Measurements from ENCODE around the gene MEGF8.

Gene MEGF8

GRCh38 chr19:42396381-42397262, 71.2 kb downstream of the MEGF8 start:
- DNase-seq = peak; percentile 98

DNA sequence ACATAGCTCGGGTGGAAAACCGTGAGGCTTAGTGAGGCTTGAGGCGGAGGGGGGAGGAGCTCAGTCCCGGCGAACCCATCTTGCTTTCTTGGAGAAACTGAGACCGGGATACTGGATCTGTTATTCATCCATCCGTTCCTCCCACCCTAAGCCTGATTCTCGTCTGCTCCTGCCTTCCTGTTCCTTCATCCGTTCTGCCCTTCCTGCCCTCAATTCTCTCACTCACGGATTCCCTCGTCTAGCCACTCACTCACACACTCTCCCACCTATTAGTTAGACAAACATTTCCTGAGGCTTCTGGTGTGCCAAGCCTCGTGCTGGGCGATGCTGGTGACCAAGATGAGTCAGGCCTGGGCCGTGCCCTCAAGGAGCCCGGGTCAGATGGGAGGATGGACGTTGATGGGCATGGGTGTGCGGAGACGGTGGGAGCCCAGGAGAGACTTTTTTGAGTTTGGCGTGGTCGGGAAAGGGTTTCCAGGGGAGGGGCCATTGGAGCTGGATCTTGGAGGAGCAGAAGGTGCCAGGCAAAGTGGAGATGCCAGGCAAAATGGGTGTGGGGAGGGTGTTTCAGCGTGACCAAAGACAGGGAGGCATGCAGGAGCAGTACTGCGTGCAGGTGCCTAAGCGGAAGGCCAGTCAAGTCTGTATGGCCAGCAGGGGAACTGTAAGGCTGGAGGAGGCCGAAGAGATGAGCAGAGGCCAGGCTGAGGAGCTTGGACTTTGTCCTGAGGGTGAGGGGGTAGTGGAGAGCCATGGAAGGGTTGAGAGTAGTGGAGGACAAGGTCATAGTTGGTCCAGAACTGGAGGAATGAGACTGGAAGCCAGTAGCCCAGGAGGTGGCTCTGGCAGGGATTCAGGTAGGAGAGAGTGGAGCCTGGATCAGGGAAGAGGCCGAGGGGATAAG, 72.1 kb downstream of the MEGF8 start:
- DNase-seq = no peak

DNA sequence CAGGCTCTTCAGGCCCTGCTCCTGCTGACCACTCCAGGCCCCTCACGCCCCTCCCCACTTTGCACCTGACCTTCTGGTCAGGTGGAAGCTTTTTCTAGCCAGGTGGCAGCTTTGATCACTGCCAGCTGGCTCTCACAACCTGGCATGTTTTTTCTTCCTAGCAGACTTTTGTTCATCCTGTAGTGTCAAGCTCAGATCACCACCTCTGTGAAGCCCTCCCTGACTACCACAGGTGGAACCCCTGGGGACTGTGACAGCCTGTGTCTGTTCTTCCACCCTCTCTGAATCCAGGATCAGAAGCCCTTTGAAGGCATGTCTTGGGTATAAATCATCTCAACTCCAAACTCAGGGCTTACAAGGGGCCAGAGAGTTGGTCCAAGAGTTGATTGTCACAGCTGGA, 75.0 kb downstream of the MEGF8 start:
- DNase-seq = no peak

DNA sequence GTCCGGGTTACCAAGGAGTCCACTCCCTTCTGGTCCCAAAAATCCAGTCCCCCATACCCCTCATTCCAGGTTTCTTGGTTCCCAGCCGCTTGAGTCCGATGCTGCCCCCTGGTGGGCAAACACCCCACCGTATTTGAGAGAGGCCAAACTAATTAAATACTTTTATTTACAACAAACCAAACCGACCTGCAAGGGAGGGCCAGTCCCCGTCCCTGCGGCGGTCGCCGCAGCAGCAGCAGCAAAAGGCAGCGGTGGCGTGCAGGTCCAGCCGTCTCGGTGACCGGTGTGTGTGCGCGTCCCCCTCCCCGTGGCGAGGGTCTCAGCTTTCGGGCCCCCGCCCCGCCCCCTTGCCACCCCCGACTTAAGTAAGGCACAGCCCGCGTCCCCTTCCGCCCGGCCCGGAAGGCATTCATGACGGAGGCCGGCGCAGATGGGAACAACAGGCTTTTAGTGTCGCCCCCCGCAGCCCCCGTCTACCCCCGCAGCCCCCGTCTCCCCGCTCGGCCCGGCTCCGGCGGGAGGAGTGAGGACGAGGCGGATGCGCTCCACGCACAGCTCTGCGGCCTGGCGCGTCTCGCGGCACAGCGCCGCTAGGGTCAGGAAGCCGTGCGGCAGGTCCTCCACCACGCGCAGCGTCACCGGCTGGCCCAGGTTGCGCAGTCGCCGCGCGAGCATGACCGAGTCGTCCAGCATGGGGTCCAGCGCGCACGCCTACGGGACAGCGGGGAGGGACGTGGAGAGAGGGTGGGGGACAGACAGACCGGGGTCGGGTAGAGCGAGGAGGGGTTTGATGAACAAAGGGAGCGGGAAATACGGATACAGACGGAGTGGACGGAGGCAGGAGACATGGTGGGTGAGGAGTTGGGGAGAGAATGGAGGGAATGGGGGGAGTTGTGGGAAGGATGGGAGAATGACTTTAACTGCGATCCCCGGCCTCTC, 76.2 kb downstream of the MEGF8 start:
- peak; percentile 58 for DNase-seq

DNA sequence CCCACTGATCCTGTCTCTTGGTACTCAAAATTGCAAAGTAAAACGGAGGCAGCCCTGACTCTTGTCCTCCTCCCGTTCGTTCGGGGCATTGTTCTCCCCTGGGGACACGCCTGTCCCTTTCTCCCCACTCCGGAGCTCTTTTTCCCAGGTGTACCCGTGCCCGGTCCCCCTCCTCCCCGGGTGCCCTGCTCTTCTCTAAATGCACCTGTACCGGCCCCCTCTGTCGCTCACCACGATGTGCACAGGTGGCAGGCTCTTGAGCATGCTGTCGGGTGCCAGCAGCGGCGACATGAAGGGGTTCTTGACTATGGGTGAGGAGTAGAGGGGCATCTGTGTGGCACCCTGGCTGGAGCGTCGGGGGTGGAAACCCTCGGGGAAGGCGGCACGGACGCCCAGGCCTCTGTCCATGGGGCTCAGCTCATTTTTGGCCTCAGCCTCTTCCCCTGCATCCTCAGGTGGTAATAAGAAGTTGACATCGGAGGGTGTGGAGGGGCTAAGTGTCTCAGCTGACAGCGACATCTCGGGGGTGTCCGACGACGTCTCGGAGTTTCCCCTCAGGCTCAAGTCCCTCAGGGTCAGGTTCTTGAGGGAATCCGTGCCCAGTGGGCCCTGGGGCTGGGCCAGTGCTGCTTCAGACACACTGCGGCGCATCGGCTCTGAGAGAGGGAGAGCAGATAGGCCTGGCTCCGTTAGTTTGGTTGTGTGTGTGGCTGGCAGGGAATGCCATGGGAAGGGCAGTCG, 77.1 kb downstream of the MEGF8 start:
- no peak for DNase-seq

- DNase-seq = no peak
Observed at GRCh38 chr19:42403586-42403985, 78.2 kb downstream of the MEGF8 start.

DNA sequence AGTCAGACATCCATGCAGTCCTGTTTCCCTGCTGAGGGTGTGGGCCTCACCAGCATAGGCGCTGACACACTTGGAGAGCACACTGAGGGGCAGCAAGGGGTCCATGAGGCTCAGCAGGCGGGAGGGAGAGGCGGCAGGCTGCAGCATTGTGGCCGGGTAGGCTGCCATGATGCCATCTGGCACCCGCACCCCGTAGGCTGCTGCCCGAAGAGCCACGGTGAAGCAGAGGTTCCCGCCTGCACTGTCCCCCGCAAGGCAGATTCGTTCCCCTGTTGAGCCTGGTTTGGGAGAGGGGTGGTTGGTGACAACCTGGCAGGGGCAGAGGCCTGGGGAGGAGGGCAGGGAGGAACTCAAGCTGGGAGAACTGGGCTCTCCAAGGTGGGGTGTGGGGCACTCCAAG, 80.7 kb downstream of the MEGF8 start:
- no peak for DNase-seq

GRCh38 chr19:42407085-42407815, 81.8 kb downstream of the MEGF8 start:
- DNase-seq = no peak

- DNase-seq = no peak
Observed at GRCh38 chr19:42407816-42408175, 82.4 kb downstream of the MEGF8 start.

DNA sequence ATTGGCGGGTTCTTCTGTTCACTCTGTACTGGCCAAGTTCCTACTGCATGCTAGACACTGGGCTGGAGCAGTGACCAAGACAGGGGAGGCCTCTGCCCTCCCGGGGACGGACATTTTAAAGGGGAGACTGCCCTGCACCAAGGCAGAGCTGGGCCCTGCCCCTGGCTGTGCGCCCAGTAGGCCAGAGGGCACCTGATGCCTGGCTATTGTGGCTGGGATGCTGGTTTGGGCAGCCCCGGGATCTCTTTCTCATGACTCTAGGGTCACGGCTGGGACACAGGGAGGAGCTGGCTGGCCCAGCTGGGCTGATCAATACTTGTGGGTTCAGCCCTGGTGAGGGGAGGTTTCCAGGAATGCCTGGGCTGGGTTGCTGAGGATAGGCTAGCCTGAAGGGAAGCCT, 84.0 kb downstream of the MEGF8 start:
- no peak for DNase-seq

- no peak for DNase-seq
Observed at GRCh38 chr19:42410371-42410770, 84.9 kb downstream of the MEGF8 start.

DNA sequence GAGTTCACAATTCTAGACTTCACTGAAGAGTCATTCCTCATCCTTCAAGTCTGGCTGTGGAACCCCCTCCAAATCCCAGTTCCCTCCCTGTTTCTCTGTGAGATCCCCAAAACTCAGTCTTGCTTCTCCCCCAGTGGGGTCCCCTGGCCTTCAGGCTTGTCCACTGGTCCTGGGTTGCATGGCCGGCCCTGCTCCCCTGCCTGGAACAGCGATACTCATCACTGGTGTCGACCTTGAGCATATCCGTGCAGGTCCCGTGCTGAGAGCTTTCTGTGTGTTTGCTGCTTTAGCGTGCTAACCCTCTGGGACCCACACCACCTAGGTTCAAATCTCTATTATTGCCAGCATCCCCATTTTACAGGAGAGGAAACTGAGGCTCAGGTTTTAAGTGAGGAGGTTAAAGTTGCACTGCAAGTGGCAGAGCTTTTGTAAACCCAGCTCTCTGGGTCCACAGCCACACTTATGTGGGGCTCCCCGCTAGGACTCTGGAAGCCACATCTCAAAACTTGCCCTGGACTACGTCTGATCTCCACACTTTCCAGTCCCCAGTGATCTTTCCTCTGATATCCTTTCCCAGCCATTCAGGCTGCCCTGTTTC, 86.2 kb downstream of the MEGF8 start:
- DNase-seq = no peak

DNA sequence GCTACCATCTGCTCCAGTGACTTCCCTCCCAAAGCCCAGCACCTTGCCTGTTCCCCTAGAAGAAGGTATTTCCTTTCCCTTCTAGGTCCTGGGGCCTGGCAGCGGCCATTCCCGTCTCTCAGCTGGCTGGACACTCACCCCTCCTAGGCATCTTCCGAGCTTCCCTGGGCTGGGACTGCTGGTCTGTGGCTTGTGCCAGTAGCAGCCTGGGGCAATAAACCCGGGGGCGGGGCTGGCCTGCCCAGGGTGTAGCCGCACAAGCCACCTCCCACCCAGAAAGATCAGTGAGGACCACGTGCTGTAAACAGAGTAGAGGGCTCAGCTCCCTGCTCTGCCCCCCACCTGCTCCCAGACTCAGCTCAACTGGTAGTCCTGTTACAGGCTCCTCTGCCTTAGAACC, 86.8 kb downstream of the MEGF8 start:
- no peak for DNase-seq

DNA sequence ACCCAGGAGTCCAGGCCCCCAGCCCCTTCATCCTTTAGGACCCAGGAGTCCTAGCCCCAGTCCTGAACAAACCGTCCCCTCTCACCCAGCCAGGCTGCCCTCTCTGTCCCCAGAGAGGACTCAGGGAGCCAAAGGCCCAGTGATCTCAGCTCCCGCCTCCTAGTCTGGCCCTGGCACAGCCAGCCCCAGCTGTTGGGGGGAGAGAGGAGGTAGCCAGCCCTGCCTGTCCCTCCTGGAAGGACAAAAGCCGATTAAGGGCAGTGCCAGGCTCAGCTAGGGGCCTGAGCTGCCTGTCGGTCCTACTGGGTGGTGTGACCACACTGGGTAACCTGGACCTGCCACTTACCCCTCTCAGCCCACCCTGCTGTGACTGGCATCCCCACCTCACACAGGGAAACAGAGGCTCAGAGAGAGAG, 87.2 kb downstream of the MEGF8 start:
- no peak for DNase-seq

GRCh38 chr19:42419309-42419708, 93.9 kb downstream of the MEGF8 start:
- no peak for DNase-seq

DNA sequence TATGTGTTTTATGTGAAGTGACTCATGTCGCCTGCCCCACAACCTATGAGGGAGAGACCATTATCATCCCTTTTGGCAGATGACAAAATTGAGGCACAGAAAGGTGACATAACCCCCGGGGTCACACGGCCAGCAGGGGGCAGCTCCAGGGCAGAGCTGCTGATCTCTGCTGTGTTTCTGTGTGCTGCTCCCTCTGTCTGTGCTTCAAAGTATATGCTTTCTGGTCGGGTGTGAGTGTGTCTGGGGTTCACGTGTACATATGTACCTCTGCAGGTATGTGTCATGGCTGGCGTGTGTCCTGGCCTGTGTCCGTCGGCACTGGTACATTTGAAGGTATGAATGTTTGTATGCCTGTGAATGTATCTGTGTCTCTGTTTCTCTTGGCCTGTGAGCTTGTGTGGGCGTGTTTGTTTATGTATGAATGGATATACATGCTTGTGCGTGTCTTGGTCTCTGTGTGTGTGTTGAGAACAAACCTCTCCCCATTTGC, 94.7 kb downstream of the MEGF8 start:
- no peak for DNase-seq

GRCh38 chr19:42421101-42421500, 95.7 kb downstream of the MEGF8 start:
- no peak for DNase-seq

GRCh38 chr19:42421591-42422031, 96.2 kb downstream of the MEGF8 start:
- no peak for DNase-seq

DNA sequence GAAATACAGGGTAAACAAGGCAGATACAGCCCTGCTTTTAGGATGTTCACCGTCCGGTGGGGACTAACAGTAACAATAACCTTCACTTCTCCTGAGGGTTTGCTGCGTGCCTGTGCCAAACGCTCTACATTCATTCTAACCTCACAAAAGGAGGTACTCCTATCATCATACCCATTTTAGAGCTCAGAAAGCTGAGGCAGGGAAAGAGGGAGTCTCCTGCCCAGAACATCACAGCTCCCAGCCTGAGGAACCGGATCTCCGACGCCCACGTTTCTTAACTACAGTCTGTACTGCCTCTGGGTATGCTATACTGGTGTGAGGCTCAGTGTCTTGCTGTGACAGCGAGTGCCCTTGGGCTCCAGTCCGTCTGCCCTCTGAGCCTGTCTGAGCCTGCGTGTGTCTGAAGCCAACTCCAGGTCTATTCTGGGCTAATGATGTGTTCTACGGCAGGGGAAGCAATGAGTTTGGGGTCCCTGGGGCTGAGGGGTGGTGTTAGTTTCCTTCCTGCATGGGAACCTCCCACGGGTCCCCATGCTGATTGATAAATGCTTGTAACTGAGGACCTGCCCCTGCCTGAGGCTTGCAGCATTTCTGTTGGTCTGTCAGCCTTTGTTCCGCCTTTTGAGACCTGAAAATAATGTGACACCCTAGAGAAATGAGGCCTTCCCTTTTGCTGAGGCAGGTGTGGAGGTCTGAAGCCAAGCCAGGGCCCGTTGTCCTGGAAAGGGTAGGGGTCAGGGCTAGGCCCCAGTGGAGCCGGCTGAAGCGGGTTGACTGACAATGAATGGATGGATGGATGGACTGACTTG, 96.9 kb downstream of the MEGF8 start:
- DNase-seq = no peak

Data from COR-L47 (cell line).